Subcutaneous adipose tissue (tissue), 4 donors: ENCODE data around the gene SLC12A7. TPM values are rescaled to one million over a fixed set of nuclear protein-coding genes. Genes with fewer than 3 reads are reported as not detected.

ENCODE experiments used
- CTCF ChIP-seq: fragments of 450-650 bp; IDR thresholded peaks from one replicate; pipeline ENCODE4 v1.5.1; 2016; ENCODE audit warnings: low read depth, mild to moderate bottlenecking, control low read depth, antibody characterized with exemption, moderate library complexity
- total RNA-seq, 4 donors: library from RNA; depleted of rRNA; stranded (reverse); fragments of >200 nt; gene quantifications; one replicate each; pipeline ENCODE4 v1.1.0, GENCODE V29; 2016

Gene SLC12A7
- total RNA-seq, 4 donors from 2014 or later = 12.9 to 34.3 (median 20.7) TPM

- no peak for TF ChIP-seq CTCF
Measured at GRCh38 chr5:1133510-1134201, 21.8 kb upstream of the SLC12A7 start.

- no peak for TF ChIP-seq CTCF
Measured at GRCh38 chr5:1133108-1133507, 21.2 kb upstream of the SLC12A7 start.

- no peak for TF ChIP-seq CTCF
Measured at GRCh38 chr5:1132570-1132969, 20.7 kb upstream of the SLC12A7 start.

GRCh38 chr5:1131726-1132125, 19.9 kb upstream of the SLC12A7 start:
- no peak for TF ChIP-seq CTCF

- no peak for TF ChIP-seq CTCF
Measured at GRCh38 chr5:1131191-1131621, 19.3 kb upstream of the SLC12A7 start.

- no peak for TF ChIP-seq CTCF
Measured at GRCh38 chr5:1130218-1130946, 18.5 kb upstream of the SLC12A7 start.

GRCh38 chr5:1129711-1130055, 17.8 kb upstream of the SLC12A7 start:
- no peak for TF ChIP-seq CTCF
